HepG2 (cell line): ENCODE data around the gene NUDT3. TPM values are rescaled to one million over a fixed set of nuclear protein-coding genes. Genes with fewer than 3 reads are reported as not detected.
A peak's percentile ranks its signal among the peaks of the same experiment; 100 is the strongest.

Source experiments
- AHR ChIP-seq: IDR thresholded peaks from 2 replicates; pipeline ENCODE4 v1.6.1; 2018; ENCODE audit warnings: missing genetic modification reagents, missing compliant biosample characterization
- FOXP1 ChIP-seq, 2 experiments: fragments of 450-650 bp in 1 of 2; IDR thresholded peaks; 2 replicates each; pipeline ENCODE4 v1.6.1; 2017 to 2018; ENCODE audit warnings: antibody characterized with exemption in 1 of 2
- HNRNPL ChIP-seq: fragments of 200-400 bp; formaldehyde crosslinking; IDR thresholded peaks from 2 replicates; pipeline ENCODE4 v1.6.1; 2017; ENCODE audit warnings: mild to moderate bottlenecking, low read depth, low read length
- IRF2 ChIP-seq: IDR thresholded peaks from 2 replicates; pipeline ENCODE4 v1.6.1; 2018; ENCODE audit warnings: missing genetic modification reagents, missing compliant biosample characterization
- MXI1 ChIP-seq: IDR thresholded peaks from 3 replicates; pipeline ENCODE4 v1.6.1; 2012; ENCODE audit warnings: low read depth, low read length, inconsistent platforms, borderline replicate concordance
- NFIC ChIP-seq: IDR thresholded peaks from 2 replicates; pipeline ENCODE4 v1.6.1; 2012; ENCODE audit warnings: mild to moderate bottlenecking, low read length, inconsistent platforms
- SNAI1 ChIP-seq: sonication (generic); formaldehyde crosslinking; IDR thresholded peaks from 2 replicates; pipeline ENCODE4 v1.5.0; 2020; ENCODE audit warnings: mild to moderate bottlenecking, missing genetic modification reagents, borderline replicate concordance
- TEAD3 ChIP-seq: optimal IDR thresholded peaks from 2 replicates; pipeline ENCODE3; 2016; ENCODE audit warnings: borderline replicate concordance
- TEF ChIP-seq: sonication (generic); formaldehyde crosslinking; IDR thresholded peaks from 2 replicates; pipeline ENCODE4 v1.5.0; 2020; ENCODE audit warnings: missing genetic modification reagents
- TRIM22 ChIP-seq: fragments of 450-650 bp; IDR thresholded peaks from 2 replicates; pipeline ENCODE4 v1.6.1; 2017
- ZNF234 ChIP-seq: sonication (generic); formaldehyde crosslinking; conservative IDR thresholded peaks from 2 replicates; pipeline ENCODE4 v1.5.1; 2020; ENCODE audit warnings: mild to moderate bottlenecking, missing genetic modification reagents
- ZNF367 ChIP-seq: sonication (generic); formaldehyde crosslinking; IDR thresholded peaks from 2 replicates; pipeline ENCODE4 v1.4.0; 2020; ENCODE audit warnings: missing genetic modification reagents, borderline replicate concordance
- ZNF432 ChIP-seq: sonication (generic); formaldehyde crosslinking; IDR thresholded peaks from 2 replicates; pipeline ENCODE4 v1.5.0; 2020; ENCODE audit warnings: missing genetic modification reagents, mild to moderate bottlenecking, borderline replicate concordance
- ZNF468 ChIP-seq: sonication (generic); formaldehyde crosslinking; IDR thresholded peaks from 2 replicates; pipeline ENCODE4 v1.8.0; 2022; ENCODE audit warnings: mild to moderate bottlenecking, moderate library complexity, missing genetic modification reagents
- ZNF563 ChIP-seq: sonication (generic); formaldehyde crosslinking; IDR thresholded peaks from 2 replicates; pipeline ENCODE4 v1.8.0; 2022; ENCODE audit warnings: mild to moderate bottlenecking, moderate library complexity, missing genetic modification reagents
- ZNF564 ChIP-seq: sonication (generic); formaldehyde crosslinking; IDR thresholded peaks from 2 replicates; pipeline ENCODE4 v1.8.1; 2023; ENCODE audit warnings: mild to moderate bottlenecking, missing genetic modification reagents
- ZNF768 ChIP-seq: sonication (generic); formaldehyde crosslinking; IDR thresholded peaks from 2 replicates; pipeline ENCODE4 v1.4.0; 2020; ENCODE audit warnings: missing genetic modification reagents
- ZNF781 ChIP-seq: sonication (generic); formaldehyde crosslinking; IDR thresholded peaks from 2 replicates; pipeline ENCODE4 v1.5.1; 2020; ENCODE audit warnings: borderline replicate concordance, mild to moderate bottlenecking, missing genetic modification reagents; ENCODE audit errors: not compliant biosample characterization
- ZXDC ChIP-seq: sonication (generic); formaldehyde crosslinking; IDR thresholded peaks from 2 replicates; pipeline ENCODE4 v1.5.0; 2020; ENCODE audit warnings: mild to moderate bottlenecking, missing genetic modification reagents
- polyA plus RNA-seq, 8 experiments: library from polyadenylated mRNA; depleted of rRNA in 3 of 8; stranded (reverse) in 7 of 8; unstranded in 1 of 8; fragments of >200 nt; fragmentation: Illumina TruSeq in 4 of 8; extraction: Trizol in 4 of 8; gene quantifications; 2 replicates each; pipeline versions ENCODE4 v1.2.1 to v1.2.3, GENCODE V29; 2011 to 2016; ENCODE audit warnings: low read depth in 4 of 8, missing spikeins in 1 of 8, mixed read lengths in 1 of 8; ENCODE audit not compliant: insufficient read depth in 1 of 8
- total RNA-seq, 5 experiments: library from RNA; depleted of rRNA; stranded (reverse); fragments of >200 nt; fragmentation: Illumina TruSeq; extraction: Trizol; gene quantifications; 2 replicates each; pipeline ENCODE4 v1.2.3, GENCODE V29; 2016; ENCODE audit warnings: low read depth in 1 of 5
- TF ChIP-seq, protein P1 (sequence below): sonication (generic); formaldehyde crosslinking; IDR thresholded peaks from 2 replicates; pipeline ENCODE4 v1.4.0; 2020; ENCODE audit warnings: mild to moderate bottlenecking, missing genetic modification reagents
- TF ChIP-seq, protein P2 (sequence below): IDR thresholded peaks from 2 replicates; pipeline ENCODE4 v1.6.1; 2016; ENCODE audit warnings: missing compliant biosample characterization, missing genetic modification reagents, borderline replicate concordance

Gene NUDT3
- total and polyA plus RNA-seq, 2 of the 13 experiments (the other 11 are each of a cell fraction or from before 2014, with no cell fraction given) = 20.2 to 20.6 TPM

- TF ChIP-seq TRIM22 = no peak
- TF ChIP-seq AHR (CRISPR knock-in tag) = no peak
- TF ChIP-seq NFIC = peak; percentile 20; the same call in 1 of the 2 replicates
- TF ChIP-seq TEAD3 (CRISPR knock-in tag) = peak; percentile 20
- TF ChIP-seq FOXP1 (IDR thresholded peaks at IDR 0.05) = no peak
- TF ChIP-seq FOXP1 (CRISPR knock-in tag; IDR thresholded peaks at IDR 0.05) = no peak
- peak; percentile 47; the same call in 1 of the 2 replicates for TF ChIP-seq HNRNPL
- peak; percentile 95 for TF ChIP-seq ZNF234
- TF ChIP-seq ZXDC (CRISPR knock-in tag) = peak; percentile 98
- peak; percentile 56; the same call in 1 of the 2 replicates for TF ChIP-seq IRF2 (CRISPR knock-in tag)
- peak; percentile 72; the same call in 1 of the 2 replicates for TF ChIP-seq ZNF367 (CRISPR knock-in tag)
- peak; percentile 96 for TF ChIP-seq SNAI1 (CRISPR knock-in tag)
- TF ChIP-seq ZNF468 (CRISPR knock-in tag) = peak; percentile 98
- peak; percentile 97 for TF ChIP-seq ZNF768 (CRISPR knock-in tag)
- peak; percentile 52; the same call in 1 of the 3 replicates for TF ChIP-seq MXI1
- TF ChIP-seq, protein P1, sequence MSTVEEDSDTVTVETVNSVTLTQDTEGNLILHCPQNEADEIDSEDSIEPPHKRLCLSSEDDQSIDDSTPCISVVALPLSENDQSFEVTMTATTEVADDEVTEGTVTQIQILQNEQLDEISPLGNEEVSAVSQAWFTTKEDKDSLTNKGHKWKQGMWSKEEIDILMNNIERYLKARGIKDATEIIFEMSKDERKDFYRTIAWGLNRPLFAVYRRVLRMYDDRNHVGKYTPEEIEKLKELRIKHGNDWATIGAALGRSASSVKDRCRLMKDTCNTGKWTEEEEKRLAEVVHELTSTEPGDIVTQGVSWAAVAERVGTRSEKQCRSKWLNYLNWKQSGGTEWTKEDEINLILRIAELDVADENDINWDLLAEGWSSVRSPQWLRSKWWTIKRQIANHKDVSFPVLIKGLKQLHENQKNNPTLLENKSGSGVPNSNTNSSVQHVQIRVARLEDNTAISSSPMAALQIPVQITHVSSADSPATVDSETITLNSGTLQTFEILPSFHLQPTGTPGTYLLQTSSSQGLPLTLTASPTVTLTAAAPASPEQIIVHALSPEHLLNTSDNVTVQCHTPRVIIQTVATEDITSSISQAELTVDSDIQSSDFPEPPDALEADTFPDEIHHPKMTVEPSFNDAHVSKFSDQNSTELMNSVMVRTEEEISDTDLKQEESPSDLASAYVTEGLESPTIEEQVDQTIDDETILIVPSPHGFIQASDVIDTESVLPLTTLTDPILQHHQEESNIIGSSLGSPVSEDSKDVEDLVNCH (CRISPR knock-in tag) = peak; percentile 65; the same call in 1 of the 2 replicates
- TF ChIP-seq ZNF432 (CRISPR knock-in tag) = peak; percentile 90; the same call in 1 of the 2 replicates
- TF ChIP-seq ZNF563 = peak; percentile 100
- TF ChIP-seq TEF (CRISPR knock-in tag) = peak; percentile 84
- TF ChIP-seq, protein P2, sequence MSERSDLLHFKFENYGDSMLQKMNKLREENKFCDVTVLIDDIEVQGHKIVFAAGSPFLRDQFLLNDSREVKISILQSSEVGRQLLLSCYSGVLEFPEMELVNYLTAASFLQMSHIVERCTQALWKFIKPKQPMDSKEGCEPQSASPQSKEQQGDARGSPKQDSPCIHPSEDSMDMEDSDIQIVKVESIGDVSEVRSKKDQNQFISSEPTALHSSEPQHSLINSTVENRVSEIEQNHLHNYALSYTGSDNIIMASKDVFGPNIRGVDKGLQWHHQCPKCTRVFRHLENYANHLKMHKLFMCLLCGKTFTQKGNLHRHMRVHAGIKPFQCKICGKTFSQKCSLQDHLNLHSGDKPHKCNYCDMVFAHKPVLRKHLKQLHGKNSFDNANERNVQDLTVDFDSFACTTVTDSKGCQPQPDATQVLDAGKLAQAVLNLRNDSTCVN = peak; percentile 90
- TF ChIP-seq ZNF564 = peak; percentile 98
- TF ChIP-seq ZNF781 (CRISPR knock-in tag) = peak; percentile 85
Observed at GRCh38 chr6:34237722-34238584, 154.5 kb downstream of the NUDT3 start (continued).
